CD4-positive, alpha-beta T cell treated with Interleukin-6 for 4 hours (primary cell): ENCODE results near the gene TNFRSF19.

Source experiments
- DNase-seq: peaks from one replicate; pipeline ENCODE4 v3.0.0-alpha.2; 2020; ENCODE audit warnings: mixed read lengths

Gene TNFRSF19

DNA sequence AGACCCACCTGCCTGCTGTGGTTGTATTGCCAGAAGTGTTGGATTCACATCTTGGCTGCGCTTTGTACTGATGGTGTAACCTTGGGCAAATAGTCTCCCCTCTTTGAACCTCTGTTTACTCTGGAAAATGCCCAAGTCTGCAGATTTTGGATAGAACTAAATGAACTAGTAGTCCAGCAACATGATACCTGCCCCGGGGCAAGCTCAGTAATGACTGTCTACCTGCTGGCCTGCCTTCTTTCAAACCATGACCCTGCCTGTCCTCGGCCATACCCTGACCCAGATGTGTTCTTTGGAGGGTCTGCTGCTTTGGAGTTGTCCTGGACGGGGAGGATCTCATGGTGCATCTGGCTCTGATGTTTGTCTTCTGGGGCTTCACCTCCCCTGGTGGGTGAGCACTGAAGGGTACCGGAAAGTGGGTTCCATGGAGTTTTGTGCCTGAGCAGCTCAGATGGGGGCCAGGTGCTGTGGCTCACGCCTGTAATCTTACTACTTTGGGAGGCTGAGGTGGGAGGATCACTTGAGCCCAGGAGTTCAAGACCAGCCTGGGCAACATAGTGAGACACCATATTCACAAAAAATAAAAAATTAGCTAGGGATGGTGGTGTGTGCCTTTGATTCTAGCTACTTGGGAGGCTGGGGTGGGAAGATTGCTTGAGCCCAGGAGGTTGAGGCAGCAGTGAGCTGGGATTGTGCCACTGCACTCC is 59.5 kb downstream of the TNFRSF19 start:
- no peak for DNase-seq

- DNase-seq, result no peak
Observed at GRCh38 chr13:23630349-23631093, 60.3 kb downstream of the TNFRSF19 start.

GRCh38 chr13:23631311-23632047 is 61.3 kb downstream of the TNFRSF19 start:
- DNase-seq, result no peak

- no peak for DNase-seq
Observed at GRCh38 chr13:23632048-23632582, 61.9 kb downstream of the TNFRSF19 start.

DNA sequence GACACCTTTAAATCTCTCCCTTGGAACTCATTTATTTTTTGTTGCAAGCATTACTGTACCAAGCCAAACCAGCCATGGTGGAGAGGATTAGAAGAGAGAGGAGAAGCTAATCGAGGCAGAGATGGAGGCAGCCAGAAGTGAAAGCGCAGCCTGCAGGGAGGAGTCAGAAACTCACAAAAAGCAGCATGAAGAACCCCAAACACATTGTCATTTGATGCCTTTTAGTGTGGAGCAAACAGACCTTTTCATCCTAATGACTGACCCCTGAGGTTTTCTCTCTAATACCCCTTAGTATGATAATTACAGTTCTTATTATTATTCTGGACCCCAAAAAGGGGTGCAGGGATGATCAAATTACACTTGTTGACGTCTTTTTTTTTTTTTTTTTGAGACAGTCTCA is 62.5 kb downstream of the TNFRSF19 start:
- DNase-seq, result no peak

GRCh38 chr13:23634897-23635296 is 64.7 kb downstream of the TNFRSF19 start:
- DNase-seq, result no peak

DNA sequence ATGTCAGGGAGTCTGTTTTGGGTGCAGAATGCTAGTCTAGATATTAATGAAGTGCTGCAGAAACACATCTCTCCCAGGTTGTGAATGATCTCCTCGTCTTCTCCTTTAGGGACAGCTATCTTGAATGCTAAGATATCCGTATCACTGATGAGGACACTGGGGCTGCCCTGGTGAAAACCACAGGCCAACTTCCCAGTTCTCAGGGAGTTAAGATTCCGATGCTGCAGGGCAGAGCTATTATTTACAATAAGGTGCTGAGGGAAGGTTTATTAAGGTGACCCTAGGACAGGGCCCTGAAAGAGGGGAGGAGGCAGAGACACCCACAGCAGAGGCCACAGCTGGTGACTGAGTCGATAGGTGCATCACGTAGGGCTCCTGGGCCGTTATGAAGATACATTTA is 66.1 kb downstream of the TNFRSF19 start:
- no peak for DNase-seq

GRCh38 chr13:23637829-23638228 is 67.6 kb downstream of the TNFRSF19 start:
- DNase-seq, result no peak

GRCh38 chr13:23639674-23640073 is 69.5 kb downstream of the TNFRSF19 start:
- DNase-seq, result no peak

DNA sequence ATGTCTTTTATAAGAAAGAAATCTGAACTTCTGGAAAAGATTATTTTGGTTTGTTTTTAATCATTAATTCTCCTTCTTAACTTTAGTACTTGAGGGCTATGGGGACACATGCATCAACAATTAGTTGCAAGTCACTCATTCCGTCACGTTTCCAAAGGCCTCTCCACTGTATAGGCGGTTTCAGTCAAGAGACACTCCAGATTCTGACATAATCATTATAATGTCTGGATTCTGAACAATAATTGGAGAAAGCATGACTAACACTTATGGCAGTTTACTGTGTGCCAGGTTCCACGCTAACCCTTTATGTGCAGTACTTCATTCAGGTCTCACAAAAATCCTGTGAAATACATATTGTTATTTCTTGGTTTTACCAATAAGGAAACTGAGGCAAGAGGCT is 71.9 kb downstream of the TNFRSF19 start:
- DNase-seq, result no peak

- no peak for DNase-seq
Observed at GRCh38 chr13:23643338-23644125, 73.3 kb downstream of the TNFRSF19 start.

- DNase-seq, result no peak
Observed at GRCh38 chr13:23644126-23644419, 73.9 kb downstream of the TNFRSF19 start.

DNA sequence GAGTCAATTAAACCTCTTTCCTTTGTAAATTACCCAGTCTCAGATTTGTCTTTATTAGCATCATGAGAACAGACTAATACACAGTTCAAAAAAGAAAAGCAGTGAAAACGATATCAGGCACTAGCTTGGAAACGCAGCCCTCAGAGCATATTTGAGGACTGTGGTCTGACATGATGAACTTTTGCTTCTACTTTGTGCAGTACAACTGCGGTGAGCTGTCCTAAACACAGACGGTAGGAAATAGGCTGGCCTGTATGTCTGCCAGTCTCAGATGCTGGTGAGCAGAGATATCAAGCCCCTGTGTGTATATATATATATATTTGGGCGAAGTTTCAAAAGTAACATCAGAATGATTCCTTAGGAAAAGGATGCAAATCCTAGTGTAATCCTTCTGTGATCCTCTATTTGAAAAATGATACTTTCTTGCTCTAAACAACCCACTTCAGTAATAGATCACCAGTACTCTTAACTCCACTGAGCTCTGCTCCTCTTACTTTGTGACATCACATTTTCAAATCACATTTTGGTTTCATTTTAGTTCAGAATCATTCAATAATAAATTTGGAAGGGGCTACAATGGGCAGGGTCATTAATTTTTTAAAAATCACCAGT is 74.4 kb downstream of the TNFRSF19 start:
- DNase-seq, result no peak

DNA sequence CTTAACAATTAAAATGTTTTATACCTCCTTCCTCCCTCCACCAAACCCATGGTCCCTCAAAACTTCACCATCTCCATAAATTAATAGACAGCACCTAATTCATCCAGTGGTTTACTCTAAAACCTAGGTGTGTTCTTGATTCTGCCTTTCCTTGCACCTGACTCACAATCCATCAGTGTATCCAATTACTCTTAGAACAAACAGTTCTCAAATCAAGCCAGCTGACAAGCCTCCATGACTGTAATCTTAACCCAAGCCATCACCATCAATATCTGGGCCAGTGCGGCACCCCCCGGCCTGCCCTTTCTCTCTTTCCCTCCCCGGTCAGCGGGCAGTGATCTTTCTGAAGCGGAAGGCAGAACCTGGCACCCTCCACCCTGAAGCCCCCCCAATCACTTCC is 75.6 kb downstream of the TNFRSF19 start:
- DNase-seq, result no peak

- DNase-seq, result no peak
Observed at GRCh38 chr13:23651439-23651838, 81.2 kb downstream of the TNFRSF19 start.

DNA sequence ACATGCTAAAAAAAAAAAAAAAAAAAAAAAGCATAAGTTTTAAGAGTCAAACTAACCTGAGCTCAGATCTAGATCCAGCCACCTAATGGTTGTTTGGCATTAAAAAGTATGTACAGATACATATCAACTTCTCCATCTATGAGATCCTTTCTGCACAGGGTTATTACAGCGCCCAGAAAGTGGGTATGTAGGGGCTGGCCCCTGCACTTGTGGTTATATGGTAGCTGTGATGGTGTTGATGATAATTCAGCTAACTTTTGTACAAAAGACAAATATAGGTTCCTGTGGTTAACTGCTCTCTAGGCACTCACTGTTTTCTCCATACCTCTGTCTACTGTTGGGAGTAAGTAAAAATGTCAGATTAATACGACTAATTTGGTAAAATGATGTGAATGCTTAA is 81.7 kb downstream of the TNFRSF19 start:
- DNase-seq, result no peak

- no peak for DNase-seq
Observed at GRCh38 chr13:23652909-23653726, 82.9 kb downstream of the TNFRSF19 start.

DNA sequence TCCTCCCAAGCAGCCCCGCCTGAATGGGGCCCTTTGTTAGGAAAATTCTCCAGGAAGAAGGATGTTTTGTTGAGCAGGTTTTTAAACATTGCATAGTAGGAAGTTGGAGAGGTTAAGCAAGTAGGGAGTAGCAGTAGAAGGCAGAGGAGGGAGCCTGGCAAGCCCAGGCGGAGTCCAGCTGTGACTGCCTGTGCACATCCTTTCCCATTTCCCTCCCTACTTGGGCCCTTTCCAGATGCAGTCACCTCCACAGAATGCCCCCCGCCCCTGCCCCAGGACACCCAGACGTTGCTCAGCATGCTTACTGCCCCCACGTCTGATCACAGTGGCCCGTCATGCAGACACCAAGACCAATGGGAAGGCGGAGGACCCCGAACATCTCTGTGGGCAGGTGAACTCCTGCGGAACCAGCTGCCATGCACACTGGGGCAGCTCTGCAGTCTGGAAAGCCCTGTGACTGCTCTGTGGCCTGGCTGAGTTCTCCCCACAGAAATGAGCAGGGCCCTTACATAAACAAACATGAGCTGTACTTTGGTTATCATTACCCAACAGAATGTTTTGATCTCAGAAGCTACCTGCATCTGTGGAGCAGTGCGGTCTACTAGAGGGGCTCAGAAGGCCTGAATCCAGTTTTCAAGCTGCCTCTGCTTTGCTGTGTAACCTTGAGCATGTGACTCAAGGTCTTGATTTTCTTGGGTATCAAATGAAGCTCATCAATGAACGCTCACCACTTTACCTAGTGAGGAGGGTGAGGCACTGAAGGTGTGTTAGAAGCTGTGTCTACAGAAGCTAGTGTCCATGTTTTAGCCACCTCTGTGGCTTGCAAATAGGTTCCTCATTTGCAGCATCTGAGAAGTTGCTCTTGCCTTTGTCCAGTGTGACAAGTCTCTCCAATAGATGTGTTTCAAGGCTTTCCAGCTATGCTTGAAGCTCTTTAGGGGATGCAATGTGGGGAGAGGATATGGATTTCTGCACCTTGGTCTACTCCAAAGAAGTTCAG is 84.2 kb downstream of the TNFRSF19 start:
- DNase-seq, result no peak

GRCh38 chr13:23655321-23655720 is 85.1 kb downstream of the TNFRSF19 start:
- DNase-seq, result no peak
